GM18498 (cell line): ENCODE measurements around the gene CFAP119.

Source experiments
- ATAC-seq: cut with Tn5 transposase; IDR thresholded peaks from one replicate; pipeline ENCODE4 v1.9.1; 2021; ENCODE audit warnings: mild to moderate bottlenecking, moderate library complexity; ENCODE audit not compliant: unreplicated experiment

Gene CFAP119

GRCh38 chr16:30782486-30783279, 20.8 kb upstream of the CFAP119 start:
- no peak for ATAC-seq

DNA sequence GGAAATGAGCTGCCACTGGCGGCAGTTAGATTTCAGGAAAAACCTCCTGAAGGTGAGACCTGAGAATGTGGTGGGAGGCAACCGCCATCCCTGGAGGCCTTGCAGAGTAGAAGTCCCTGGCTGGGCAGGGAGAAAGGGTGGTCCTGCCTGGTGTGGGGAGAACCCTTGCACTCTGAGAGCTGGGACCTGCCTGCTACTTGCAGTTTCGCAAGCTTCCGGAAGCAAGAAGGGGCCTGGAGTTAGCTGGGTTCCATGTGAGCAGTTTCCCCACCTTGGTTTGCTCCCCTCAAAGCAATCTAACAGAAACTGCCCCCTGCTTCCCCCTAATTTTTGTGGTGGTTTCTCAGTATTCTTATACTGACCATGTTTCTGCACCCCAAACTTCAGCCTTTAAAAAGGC, 18.7 kb upstream of the CFAP119 start:
- no peak for ATAC-seq

- ATAC-seq, result no peak
Observed at GRCh38 chr16:30780021-30780420, 18.2 kb upstream of the CFAP119 start.

- ATAC-seq, result no peak
Observed at GRCh38 chr16:30779596-30779995, 17.7 kb upstream of the CFAP119 start.

- ATAC-seq, result no peak
Observed at GRCh38 chr16:30778549-30779244, 16.8 kb upstream of the CFAP119 start.

GRCh38 chr16:30777591-30778297, 15.9 kb upstream of the CFAP119 start:
- ATAC-seq, result no peak

DNA sequence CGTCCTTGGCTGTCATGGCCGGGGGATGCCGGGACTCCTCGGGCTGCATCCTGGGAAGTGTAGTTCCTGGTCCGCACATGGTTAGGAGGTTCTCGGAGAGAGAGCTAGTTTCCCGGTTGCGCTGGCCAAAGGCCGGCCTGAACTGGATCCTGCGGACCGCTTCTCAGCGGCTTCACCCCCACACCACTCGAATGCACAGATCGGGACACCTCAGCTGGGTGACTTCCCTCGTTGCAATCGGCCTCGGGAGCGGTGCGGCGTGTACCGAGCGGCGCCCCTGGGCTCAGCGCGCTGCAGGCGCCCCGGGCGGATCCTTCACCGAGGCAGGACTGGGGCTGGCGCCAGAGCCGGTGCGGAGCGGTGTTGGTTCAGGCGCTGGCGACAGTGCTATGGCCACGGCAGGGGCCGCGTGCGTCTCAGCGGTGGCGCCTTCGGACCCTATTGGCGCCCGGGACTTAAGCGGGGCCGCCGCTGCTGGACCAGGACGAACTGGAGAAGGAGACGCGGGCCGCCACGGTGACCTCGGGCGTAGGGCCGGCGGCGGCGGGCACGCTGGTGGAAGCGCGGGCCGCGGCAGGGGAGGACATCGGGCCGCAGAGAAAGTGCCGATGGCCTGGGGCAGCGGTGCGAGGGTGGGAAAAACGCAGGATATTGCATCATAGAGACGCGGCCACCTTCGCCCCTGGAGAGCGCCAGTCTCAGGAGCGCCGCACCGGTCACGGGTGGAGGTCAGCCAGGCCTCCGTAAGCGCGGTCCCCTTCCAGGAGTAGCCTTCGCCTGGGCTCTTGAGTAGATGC, 13.7 kb upstream of the CFAP119 start:
- ATAC-seq, result peak; percentile 62

- no peak for ATAC-seq
Observed at GRCh38 chr16:30775131-30775391, 13.2 kb upstream of the CFAP119 start.

DNA sequence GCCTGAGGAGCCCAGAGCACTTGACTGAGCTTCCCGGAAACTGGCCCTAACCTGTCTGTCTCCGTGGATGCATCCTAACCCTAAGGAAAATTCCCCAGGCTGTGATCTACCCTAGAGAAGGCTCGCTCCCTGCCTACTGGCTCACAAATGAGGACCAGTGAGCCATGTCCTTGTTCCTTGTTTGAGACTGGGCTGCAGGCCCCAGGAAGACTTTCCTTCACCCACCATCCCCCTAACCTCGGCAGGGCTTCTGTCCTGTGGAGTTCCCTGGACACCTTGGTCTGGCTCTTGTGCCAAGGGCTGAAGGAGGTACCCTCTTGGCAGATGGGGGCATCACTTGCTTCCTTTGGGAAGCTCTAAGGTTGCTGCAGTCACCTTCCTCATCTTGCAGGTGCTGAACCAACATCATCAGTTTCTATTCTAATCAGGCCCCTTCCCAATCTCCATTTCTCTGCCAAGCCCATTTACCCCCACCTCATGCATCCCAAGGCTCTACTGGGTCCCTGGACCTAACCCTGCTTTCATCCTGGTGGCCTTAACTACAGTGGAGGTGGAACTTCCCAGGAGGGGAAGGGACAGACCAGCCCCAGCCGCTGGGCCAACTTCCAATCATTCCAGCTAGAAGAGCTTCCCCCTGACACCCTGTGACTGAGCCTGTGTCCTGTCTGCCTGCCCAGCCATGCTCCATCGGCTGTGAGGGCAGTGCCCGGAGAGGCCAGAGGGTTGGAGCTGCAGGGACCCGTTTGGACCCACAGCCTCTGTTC, 12.7 kb upstream of the CFAP119 start:
- no peak for ATAC-seq

DNA sequence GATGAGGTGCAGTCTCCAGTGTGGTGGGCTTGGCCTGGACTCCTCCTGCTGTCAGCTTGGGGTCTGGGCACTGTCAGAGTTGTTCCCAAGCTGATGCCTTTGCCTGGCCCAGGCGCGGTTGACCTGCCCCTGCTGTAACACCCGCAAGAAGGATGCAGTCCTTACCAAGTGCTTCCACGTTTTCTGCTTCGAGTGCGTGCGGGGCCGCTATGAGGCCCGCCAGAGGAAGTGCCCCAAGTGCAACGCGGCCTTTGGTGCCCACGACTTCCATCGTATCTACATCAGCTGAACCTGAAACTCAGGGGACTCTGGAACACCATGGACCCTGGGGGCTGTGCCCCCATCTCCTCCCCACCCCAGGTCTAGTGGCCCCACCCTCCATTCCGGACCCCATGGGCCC, 12.0 kb upstream of the CFAP119 start:
- ATAC-seq, result no peak

DNA sequence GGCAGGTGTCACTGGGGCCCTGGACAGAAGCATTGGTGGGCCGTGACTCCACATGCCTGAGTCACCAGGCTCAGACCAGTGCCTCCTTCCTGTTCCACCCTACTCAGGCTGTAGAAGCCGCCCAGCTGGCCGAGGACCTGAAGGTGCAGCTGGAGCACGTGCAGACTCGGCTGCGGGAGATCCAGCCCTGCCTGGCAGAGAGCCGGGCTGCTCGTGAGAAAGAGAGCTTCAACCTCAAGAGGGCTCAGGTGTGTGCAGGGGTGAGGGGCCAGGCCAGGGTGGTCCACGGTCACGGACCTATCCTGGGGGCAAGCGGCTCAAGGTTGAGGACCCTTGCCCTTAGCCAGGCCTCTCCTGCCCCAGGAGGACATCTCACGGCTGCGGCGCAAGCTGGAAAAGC, 9.9 kb upstream of the CFAP119 start:
- no peak for ATAC-seq

DNA sequence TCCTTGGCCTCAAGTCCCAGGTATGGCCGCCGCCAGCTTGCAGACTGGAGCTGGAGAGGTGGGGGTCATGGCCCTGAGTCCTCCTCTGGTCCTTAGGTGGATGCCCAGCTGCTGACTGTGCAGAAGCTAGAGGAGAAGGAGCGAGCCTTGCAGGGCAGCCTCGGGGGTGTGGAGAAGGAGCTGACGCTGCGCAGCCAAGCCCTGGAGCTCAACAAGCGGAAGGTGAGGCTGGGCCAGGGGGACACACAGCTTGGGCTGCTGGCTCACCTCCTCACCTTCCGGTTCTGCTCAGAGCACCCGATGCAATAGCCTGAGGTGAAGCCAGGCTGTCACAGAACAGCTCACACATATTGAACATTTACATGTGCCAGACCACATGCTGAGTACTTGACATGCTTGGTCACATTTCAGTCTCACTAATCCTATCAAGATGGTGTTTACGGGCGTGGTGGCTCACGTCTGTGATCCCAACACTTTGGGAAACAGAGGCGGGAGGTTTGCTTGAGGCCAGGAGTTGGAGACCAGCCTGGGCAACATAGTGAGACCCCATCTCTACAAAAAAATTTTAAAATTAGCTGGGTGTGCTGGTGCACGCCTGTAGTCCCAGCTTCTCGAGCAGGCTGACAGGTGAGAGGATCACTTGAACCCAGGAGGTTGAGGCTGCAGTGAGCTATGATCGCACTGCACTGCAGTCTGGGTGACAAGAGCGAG, 7.7 kb upstream of the CFAP119 start:
- ATAC-seq, result no peak

DNA sequence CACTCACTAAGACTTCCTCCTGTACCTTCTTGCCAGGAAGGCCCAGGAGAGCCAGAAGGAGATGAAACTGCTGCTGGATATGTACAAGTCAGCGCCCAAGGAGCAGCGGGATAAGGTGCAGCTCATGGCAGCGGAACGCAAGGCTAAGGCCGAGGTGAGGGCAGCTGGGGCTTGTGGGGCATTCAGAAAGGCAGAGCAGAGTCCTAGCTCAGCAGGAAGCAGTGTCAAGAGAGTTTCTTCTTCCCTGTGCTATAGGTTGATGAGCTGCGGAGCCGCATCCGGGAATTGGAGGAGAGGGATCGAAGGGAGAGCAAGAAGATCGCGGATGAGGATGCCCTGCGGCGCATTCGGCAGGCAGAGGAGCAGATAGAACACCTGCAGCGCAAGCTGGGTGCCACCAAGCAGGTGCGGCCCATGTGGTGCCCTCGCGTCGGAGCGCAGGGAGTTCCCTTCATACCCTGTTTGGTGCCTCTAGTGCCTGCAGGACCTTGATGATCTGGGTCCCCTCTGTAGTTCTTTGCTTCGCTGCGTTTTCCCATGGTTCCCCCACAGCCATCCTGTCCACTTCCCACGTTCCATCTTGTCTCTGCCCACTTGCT, 6.8 kb upstream of the CFAP119 start:
- no peak for ATAC-seq

DNA sequence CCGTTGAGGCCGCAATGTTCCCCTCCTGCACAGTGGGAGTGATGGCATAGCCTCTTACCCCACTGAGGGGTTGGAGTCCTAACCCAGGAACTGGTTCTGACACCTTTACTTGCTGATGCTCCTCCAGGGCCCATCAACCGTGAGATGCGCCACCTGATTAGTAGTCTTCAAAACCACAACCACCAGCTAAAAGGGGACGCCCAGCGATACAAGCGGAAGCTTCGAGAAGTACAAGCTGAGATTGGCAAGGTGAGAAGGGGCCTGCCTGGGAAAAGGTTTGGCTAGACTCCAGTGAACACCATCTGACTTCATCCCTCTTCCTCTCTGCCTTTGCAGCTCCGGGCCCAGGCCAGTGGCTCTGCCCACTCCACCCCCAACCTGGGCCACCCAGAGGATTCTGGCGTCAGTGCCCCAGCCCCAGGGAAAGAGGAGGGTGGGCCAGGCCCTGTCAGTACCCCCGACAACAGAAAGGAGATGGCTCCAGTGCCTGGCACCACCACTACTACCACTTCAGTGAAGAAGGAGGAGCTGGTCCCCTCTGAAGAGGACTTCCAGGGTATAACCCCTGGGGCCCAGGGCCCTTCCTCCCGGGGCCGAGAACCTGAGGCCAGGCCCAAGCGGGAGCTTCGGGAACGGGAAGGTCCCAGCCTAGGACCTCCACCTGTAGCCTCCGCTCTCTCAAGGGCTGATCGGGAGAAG, 6.1 kb upstream of the CFAP119 start:
- ATAC-seq, result no peak

GRCh38 chr16:30766933-30767284, 5.0 kb upstream of the CFAP119 start:
- no peak for ATAC-seq

- no peak for ATAC-seq
Observed at GRCh38 chr16:30766206-30766932, 4.5 kb upstream of the CFAP119 start.

GRCh38 chr16:30764816-30765465, 3.1 kb upstream of the CFAP119 start:
- ATAC-seq, result no peak

DNA sequence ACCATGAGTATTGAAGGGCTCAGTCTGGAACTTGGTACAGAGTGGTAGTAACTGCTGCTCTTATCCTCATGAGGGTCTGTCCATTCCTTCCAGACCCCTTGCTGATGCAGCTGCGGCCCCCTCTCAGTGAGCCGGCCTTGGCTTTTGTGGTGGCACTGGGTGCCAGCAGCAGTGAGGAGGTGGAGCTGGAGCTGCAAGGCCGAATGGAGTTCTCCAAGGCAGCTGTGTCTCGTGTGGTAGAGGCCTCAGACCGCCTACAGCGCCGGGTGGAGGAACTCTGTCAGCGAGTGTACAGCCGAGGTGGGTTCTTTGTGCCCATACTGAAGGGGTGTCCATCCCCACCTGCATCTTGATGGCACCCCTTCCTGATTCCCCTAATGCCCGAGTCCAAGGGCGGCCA, 2.2 kb upstream of the CFAP119 start:
- no peak for ATAC-seq
